Measurements from ENCODE around the gene HNRNPR. TPM values are rescaled to one million over a fixed set of nuclear protein-coding genes. Genes with fewer than 3 reads are reported as not detected.

HNRNPR gene
- polyA plus RNA-seq, 3 donors: 58.5 to 112 (median 82.9) TPM

Other genes with a start within 250 kb of the HNRNPR start
- gene LUZP1, start 175.4 kb downstream of the HNRNPR start, polyA plus RNA-seq: 1 to 10 TPM; 4.4 to 8.7 (median 5.8) TPM
- not detected for gene HTR1D, start 126.8 kb downstream of the HNRNPR start, polyA plus RNA-seq
- gene ZNF436, start 25.6 kb upstream of the HNRNPR start, polyA plus RNA-seq: 1 to 10 TPM; 1.4 to 2.4 (median 2.0) TPM
- gene TCEA3, start 80.5 kb upstream of the HNRNPR start, polyA plus RNA-seq: under 1 TPM in 2 of 3 donors, not detected in 1; 0.26 to 0.52 TPM
- 1 to 10 TPM in 1 of 3 donors, under 1 TPM in 1, not detected in 1; 0.27 to 1.1 TPM for gene ASAP3, start 139.9 kb upstream of the HNRNPR start, polyA plus RNA-seq
- gene E2F2, start 186.9 kb upstream of the HNRNPR start, polyA plus RNA-seq: 1 to 10 TPM in 2 of 3 donors, under 1 TPM in 1; 0.24 to 4.7 (median 1.8) TPM
- 10 to 100 TPM in 1 of 3 donors, 1 to 10 TPM in 2; 1.1 to 31.1 (median 2.5) TPM for gene ID3, start 215.2 kb upstream of the HNRNPR start, polyA plus RNA-seq